Measurements from ENCODE around the gene PTPN2. TPM values are rescaled to one million over a fixed set of nuclear protein-coding genes. Genes with fewer than 3 reads are reported as not detected.
A peak's percentile ranks its signal among the peaks of the same experiment; 100 is the strongest.
"Not testable (repeated sequence)": the region's sequence is repeated elsewhere in the genome, so short reads cannot be mapped to it uniquely, and the experiment has no call there.

The PTPN2 gene
- total RNA-seq, 1 experiment from 2014 or later: 25.1 TPM

- DNase-seq: no peak
- H3K36me3 ChIP-seq: no peaks in the 10 kb centered on the region
- H3K27me3 ChIP-seq: no peaks in the 10 kb centered on the region
- H3K4me3 ChIP-seq: no peak overlapping the region
- peaks cover 3% of the 10 kb centered on the region; the same call in 1 of the 2 replicates for H3K9me3 ChIP-seq
Observed at GRCh38 chr18:12776821-12777471, 107.1 kb downstream of the PTPN2 start.

- not testable (repeated sequence) for DNase-seq, H3K9me3 ChIP-seq, H3K27me3 ChIP-seq, H3K4me3 ChIP-seq, H3K36me3 ChIP-seq
Observed at GRCh38 chr18:12776415-12776814, 107.6 kb downstream of the PTPN2 start.

GRCh38 chr18:12774982-12775381 is 109.1 kb downstream of the PTPN2 start:
- Histone ChIP-seq H3K4me3 (peak overlapping the region; percentile 59), H3K27me3 (no peaks in the 10 kb centered on the region), H3K36me3 (no peaks in the 10 kb centered on the region), H3K9me3 (peaks cover 3% of the 10 kb centered on the region; the same call in 1 of the 2 replicates)
- peak; percentile 45 for DNase-seq

GRCh38 chr18:12773369-12773768 is 110.7 kb downstream of the PTPN2 start:
- H3K9me3 ChIP-seq: peaks cover 3% of the 10 kb centered on the region; the same call in 1 of the 2 replicates
- H3K4me3 ChIP-seq: no peak overlapping the region
- H3K27me3 ChIP-seq: no peaks in the 10 kb centered on the region
- no peaks in the 10 kb centered on the region for H3K36me3 ChIP-seq
- no peak for DNase-seq

- Histone ChIP-seq H3K27me3 (no peaks in the 10 kb centered on the region), H3K4me3 (no peak overlapping the region), H3K36me3 (no peaks in the 10 kb centered on the region), H3K9me3 (peaks cover 3% of the 10 kb centered on the region; the same call in 1 of the 2 replicates)
- no peak for DNase-seq
Observed at GRCh38 chr18:12772111-12772510, 111.9 kb downstream of the PTPN2 start.

- Histone ChIP-seq H3K4me3 (no peak overlapping the region), H3K9me3 (no peaks in the 10 kb centered on the region), H3K36me3 (no peaks in the 10 kb centered on the region), H3K27me3 (no peaks in the 10 kb centered on the region)
- no peak for DNase-seq
Observed at GRCh38 chr18:12770469-12771219, 113.4 kb downstream of the PTPN2 start.

GRCh38 chr18:12769644-12770440 is 114.2 kb downstream of the PTPN2 start:
- Histone ChIP-seq H3K27me3 (no peaks in the 10 kb centered on the region), H3K9me3 (no peaks in the 10 kb centered on the region), H3K4me3 (no peak overlapping the region), H3K36me3 (no peaks in the 10 kb centered on the region)
- no peak for DNase-seq

GRCh38 chr18:12769136-12769535 is 114.9 kb downstream of the PTPN2 start:
- H3K4me3 ChIP-seq: no peak overlapping the region
- H3K36me3 ChIP-seq: no peaks in the 10 kb centered on the region
- H3K9me3 ChIP-seq: no peaks in the 10 kb centered on the region
- DNase-seq: no peak
- no peaks in the 10 kb centered on the region for H3K27me3 ChIP-seq

- H3K27me3 ChIP-seq: no peaks in the 10 kb centered on the region
- no peaks in the 10 kb centered on the region for H3K36me3 ChIP-seq
- DNase-seq: no peak
- no peak overlapping the region for H3K4me3 ChIP-seq
- H3K9me3 ChIP-seq: no peaks in the 10 kb centered on the region
Observed at GRCh38 chr18:12768625-12769024, 115.4 kb downstream of the PTPN2 start.

GRCh38 chr18:12767580-12768155 is 116.4 kb downstream of the PTPN2 start:
- Histone ChIP-seq H3K36me3 (no peaks in the 10 kb centered on the region), H3K9me3 (no peaks in the 10 kb centered on the region), H3K4me3 (no peak overlapping the region), H3K27me3 (no peaks in the 10 kb centered on the region)
- no peak for DNase-seq

- DNase-seq: no peak
Observed at GRCh38 chr18:12766986-12767433, 117.0 kb downstream of the PTPN2 start.

GRCh38 chr18:12765586-12765985 is 118.5 kb downstream of the PTPN2 start:
- H3K27me3 ChIP-seq: no peaks in the 10 kb centered on the region
- H3K9me3 ChIP-seq: no peaks in the 10 kb centered on the region
- no peak overlapping the region for H3K4me3 ChIP-seq
- DNase-seq: no peak
- H3K36me3 ChIP-seq: no peaks in the 10 kb centered on the region

More at GRCh38 chr18:12766986-12767433, 117.0 kb downstream of the PTPN2 start:
- no peaks in the 10 kb centered on the region for H3K36me3 ChIP-seq
- no peaks in the 10 kb centered on the region for H3K9me3 ChIP-seq
- H3K27me3 ChIP-seq: no peaks in the 10 kb centered on the region
- H3K4me3 ChIP-seq: no peak overlapping the region

GRCh38 chr18:12765126-12765525 is 118.9 kb downstream of the PTPN2 start:
- H3K9me3 ChIP-seq: no peaks in the 10 kb centered on the region
- H3K4me3 ChIP-seq: no peak overlapping the region
- no peak for DNase-seq
- no peaks in the 10 kb centered on the region for H3K36me3 ChIP-seq
- H3K27me3 ChIP-seq: no peaks in the 10 kb centered on the region

GRCh38 chr18:12758566-12758965 is 125.5 kb downstream of the PTPN2 start:
- not testable (repeated sequence) for H3K4me3 ChIP-seq, DNase-seq, H3K36me3 ChIP-seq, H3K27me3 ChIP-seq, H3K9me3 ChIP-seq

- not testable (repeated sequence) for H3K9me3 ChIP-seq, H3K4me3 ChIP-seq, H3K27me3 ChIP-seq, DNase-seq, H3K36me3 ChIP-seq
Observed at GRCh38 chr18:12756619-12757239, 127.3 kb downstream of the PTPN2 start.

GRCh38 chr18:12755606-12756005 is 128.4 kb downstream of the PTPN2 start:
- DNase-seq, H3K27me3 ChIP-seq, H3K4me3 ChIP-seq, H3K36me3 ChIP-seq, H3K9me3 ChIP-seq: not testable (repeated sequence)
